BJ (cell line): ENCODE data around the gene CD244. TPM values are rescaled to one million over a fixed set of nuclear protein-coding genes. Genes with fewer than 3 reads are reported as not detected.

Experiments
- CTCF ChIA-PET: fragments of 350-600 bp; formaldehyde crosslinking; extraction: SDS; loops from one replicate; lab custom pipeline; 2021; ENCODE audit warnings: antibody characterized with exemption, inconsistent platforms; lab: Yijun Ruan, JAX
- POLR2A ChIA-PET: fragments of 300-600 bp; sonication (Branson Sonifier 250); formaldehyde crosslinking; extraction: SDS; loops from one replicate; lab custom pipeline; 2021; ENCODE audit warnings: antibody characterized with exemption; lab: Charles Lee
- DNase-seq: peaks from one replicate; pipeline ENCODE4 v3.0.0-alpha.2; 2011; ENCODE audit warnings: low read depth
- H3K27me3 ChIP-seq: 2 replicates; pipeline ENCODE4 v1.6.0; 2011; ENCODE audit warnings: low read length; ENCODE audit not compliant: control insufficient read depth, insufficient read depth
- H3K36me3 ChIP-seq: 2 replicates; pipeline ENCODE4 v1.5.1; 2011; ENCODE audit warnings: low read length; ENCODE audit not compliant: control insufficient read depth, insufficient read depth
- H3K4me3 ChIP-seq: 2 replicates; pipeline ENCODE4 v1.5.1; 2011; ENCODE audit warnings: low read depth, mild to moderate bottlenecking, control low read depth, low read length
- CTCF ChIP-seq: IDR thresholded peaks from 2 replicates; pipeline ENCODE4 v1.5.1; 2011; ENCODE audit warnings: low read depth, mild to moderate bottlenecking, control low read depth, inconsistent platforms, low read length, moderate library complexity; ENCODE audit not compliant: insufficient read depth
- polyA plus RNA-seq: library from polyadenylated mRNA; depleted of rRNA; stranded (reverse); fragments of >200 nt; gene quantifications from 2 replicates; pipeline ENCODE4 v1.2.3, GENCODE V29; 2011

CD244 gene
- polyA plus RNA-seq, 1 experiment: not detected

- DNase-seq: no peak
- no peaks in the 10 kb centered on the region for H3K27me3 ChIP-seq
- H3K4me3 ChIP-seq: no peak overlapping the region
- POLR2A ChIA-PET: no interaction called here
- no peak for TF ChIP-seq CTCF
- no peaks in the 10 kb centered on the region for H3K36me3 ChIP-seq
- CTCF ChIA-PET: no interaction called here
Measured at GRCh38 chr1:160807247-160807646, 55.4 kb downstream of the CD244 start.

GRCh38 chr1:160806784-160807183 lies 55.9 kb downstream of the CD244 start:
- Histone ChIP-seq H3K36me3 (no peaks in the 10 kb centered on the region), H3K4me3 (no peak overlapping the region), H3K27me3 (no peaks in the 10 kb centered on the region)
- POLR2A ChIA-PET: no interaction called here
- CTCF ChIA-PET: no interaction called here
- no peak for TF ChIP-seq CTCF
- no peak for DNase-seq

GRCh38 chr1:160806109-160806665 lies 56.5 kb downstream of the CD244 start:
- ChIA-PET POLR2A (no interaction called here), CTCF (no interaction called here)
- Histone ChIP-seq H3K36me3 (no peaks in the 10 kb centered on the region), H3K4me3 (no peak overlapping the region), H3K27me3 (no peaks in the 10 kb centered on the region)
- no peak for DNase-seq
- no peak for TF ChIP-seq CTCF

GRCh38 chr1:160801836-160802580 lies 60.7 kb downstream of the CD244 start:
- no peak for TF ChIP-seq CTCF
- POLR2A ChIA-PET: no interaction called here
- CTCF ChIA-PET: no interaction called here

GRCh38 chr1:160800645-160801408 lies 61.9 kb downstream of the CD244 start:
- POLR2A ChIA-PET: no interaction called here
- CTCF ChIA-PET: no interaction called here
- Histone ChIP-seq H3K4me3 (no peak overlapping the region), H3K36me3 (no peaks in the 10 kb centered on the region), H3K27me3 (no peaks in the 10 kb centered on the region)
- TF ChIP-seq CTCF: no peak
- no peak for DNase-seq

More at GRCh38 chr1:160801836-160802580, 60.7 kb downstream of the CD244 start:
- H3K4me3 ChIP-seq: no peak overlapping the region
- no peaks in the 10 kb centered on the region for H3K27me3 ChIP-seq
- DNase-seq: no peak
- H3K36me3 ChIP-seq: no peaks in the 10 kb centered on the region
